Ishikawa (cell line): ENCODE data around the gene DRGX.

ENCODE experiments used
- CEBPB ChIP-seq: IDR thresholded peaks from 2 replicates; pipeline ENCODE4 v1.6.1; 2012
- CREB1 ChIP-seq: IDR thresholded peaks from 2 replicates; pipeline ENCODE4 v1.6.1; 2012; ENCODE audit warnings: low read depth
- EGR1 ChIP-seq: IDR thresholded peaks from 2 replicates; pipeline ENCODE4 v1.6.1; 2012
- EP300 ChIP-seq: IDR thresholded peaks from 2 replicates; pipeline ENCODE4 v1.6.1; 2012; ENCODE audit warnings: borderline replicate concordance
- FOXM1 ChIP-seq: IDR thresholded peaks from 2 replicates; pipeline ENCODE4 v1.6.1; 2012; ENCODE audit warnings: low read depth, borderline replicate concordance
- RAD21 ChIP-seq: IDR thresholded peaks from 2 replicates; pipeline ENCODE4 v1.6.1; 2012; ENCODE audit warnings: low read depth
- TAF1 ChIP-seq: IDR thresholded peaks from 2 replicates; pipeline ENCODE4 v1.6.1; 2012; ENCODE audit warnings: low read depth, mild to moderate bottlenecking
- TCF12 ChIP-seq: IDR thresholded peaks from 2 replicates; pipeline ENCODE4 v1.6.1; 2012; ENCODE audit warnings: low read depth
- USF1 ChIP-seq: IDR thresholded peaks from 2 replicates; pipeline ENCODE4 v1.6.1; 2012
- YY1 ChIP-seq: IDR thresholded peaks from 2 replicates; pipeline ENCODE4 v1.6.1; 2012; ENCODE audit warnings: low read depth
- TF ChIP-seq, protein P1 (sequence below): IDR thresholded peaks from 2 replicates; pipeline ENCODE4 v1.6.1; 2012; ENCODE audit warnings: low read depth, mild to moderate bottlenecking
- TF ChIP-seq, protein P2 (sequence below): IDR thresholded peaks from 2 replicates; pipeline ENCODE4 v1.6.1; 2012

GRCh38 chr10:49381111-49381900, 14.6 kb downstream of the DRGX start:
- TF ChIP-seq TAF1 = no peak
- TF ChIP-seq USF1 = no peak
- no peak for TF ChIP-seq CEBPB
- TF ChIP-seq, protein P1, sequence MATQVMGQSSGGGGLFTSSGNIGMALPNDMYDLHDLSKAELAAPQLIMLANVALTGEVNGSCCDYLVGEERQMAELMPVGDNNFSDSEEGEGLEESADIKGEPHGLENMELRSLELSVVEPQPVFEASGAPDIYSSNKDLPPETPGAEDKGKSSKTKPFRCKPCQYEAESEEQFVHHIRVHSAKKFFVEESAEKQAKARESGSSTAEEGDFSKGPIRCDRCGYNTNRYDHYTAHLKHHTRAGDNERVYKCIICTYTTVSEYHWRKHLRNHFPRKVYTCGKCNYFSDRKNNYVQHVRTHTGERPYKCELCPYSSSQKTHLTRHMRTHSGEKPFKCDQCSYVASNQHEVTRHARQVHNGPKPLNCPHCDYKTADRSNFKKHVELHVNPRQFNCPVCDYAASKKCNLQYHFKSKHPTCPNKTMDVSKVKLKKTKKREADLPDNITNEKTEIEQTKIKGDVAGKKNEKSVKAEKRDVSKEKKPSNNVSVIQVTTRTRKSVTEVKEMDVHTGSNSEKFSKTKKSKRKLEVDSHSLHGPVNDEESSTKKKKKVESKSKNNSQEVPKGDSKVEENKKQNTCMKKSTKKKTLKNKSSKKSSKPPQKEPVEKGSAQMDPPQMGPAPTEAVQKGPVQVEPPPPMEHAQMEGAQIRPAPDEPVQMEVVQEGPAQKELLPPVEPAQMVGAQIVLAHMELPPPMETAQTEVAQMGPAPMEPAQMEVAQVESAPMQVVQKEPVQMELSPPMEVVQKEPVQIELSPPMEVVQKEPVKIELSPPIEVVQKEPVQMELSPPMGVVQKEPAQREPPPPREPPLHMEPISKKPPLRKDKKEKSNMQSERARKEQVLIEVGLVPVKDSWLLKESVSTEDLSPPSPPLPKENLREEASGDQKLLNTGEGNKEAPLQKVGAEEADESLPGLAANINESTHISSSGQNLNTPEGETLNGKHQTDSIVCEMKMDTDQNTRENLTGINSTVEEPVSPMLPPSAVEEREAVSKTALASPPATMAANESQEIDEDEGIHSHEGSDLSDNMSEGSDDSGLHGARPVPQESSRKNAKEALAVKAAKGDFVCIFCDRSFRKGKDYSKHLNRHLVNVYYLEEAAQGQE = no peak
- TF ChIP-seq CREB1 = no peak
- no peak for TF ChIP-seq EGR1
- no peak for TF ChIP-seq RAD21
- TF ChIP-seq FOXM1 = no peak
- TF ChIP-seq TCF12 = no peak
- TF ChIP-seq, protein P2, sequence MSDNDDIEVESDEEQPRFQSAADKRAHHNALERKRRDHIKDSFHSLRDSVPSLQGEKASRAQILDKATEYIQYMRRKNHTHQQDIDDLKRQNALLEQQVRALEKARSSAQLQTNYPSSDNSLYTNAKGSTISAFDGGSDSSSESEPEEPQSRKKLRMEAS = no peak
- no peak for TF ChIP-seq EP300
- no peak for TF ChIP-seq YY1
